Chondrocyte (in vitro differentiated cells): ENCODE data around the gene JPH3. TPM values are rescaled to one million over a fixed set of nuclear protein-coding genes. Genes with fewer than 3 reads are reported as not detected.

Source experiments
- DNase-seq: peaks from one replicate; pipeline ENCODE4 v3.0.0; 2021; ENCODE audit warnings: mixed read lengths, low spot score
- H3K27ac Mint-ChIP-seq: one replicate; pipeline ENCODE4 v1.8.0; 2021; ENCODE audit warnings: mild to moderate bottlenecking, moderate library complexity, mixed read lengths; ENCODE audit not compliant: unreplicated experiment
- H3K27me3 Mint-ChIP-seq: 2 replicates; pipeline ENCODE4 v1.8.0; 2021; ENCODE audit warnings: low read depth, mixed read lengths
- H3K36me3 Mint-ChIP-seq: 2 replicates; pipeline ENCODE4 v1.8.0; 2021; ENCODE audit warnings: low read depth, mixed read lengths
- H3K4me1 Mint-ChIP-seq: 2 replicates; pipeline ENCODE4 v1.8.0; 2021; ENCODE audit warnings: low read depth, mild to moderate bottlenecking, mixed read lengths
- H3K4me3 Mint-ChIP-seq: one replicate; pipeline ENCODE4 v1.8.0; 2021; ENCODE audit warnings: mild to moderate bottlenecking, moderate library complexity, mixed read lengths; ENCODE audit not compliant: unreplicated experiment
- H3K9me3 Mint-ChIP-seq: 2 replicates; pipeline ENCODE4 v1.8.0; 2021; ENCODE audit warnings: low read depth, mixed read lengths
- total RNA-seq: library from RNA; stranded (reverse); gene quantifications from 3 replicates; pipeline ENCODE4 v1.2.1, GENCODE V29; 2021
- TF ChIP-seq, protein P1 (sequence below): fragments of 200-600 bp; sonication (generic); IDR thresholded peaks from 2 replicates; pipeline ENCODE4 v1.5.0; 2021; ENCODE audit warnings: antibody characterized with exemption, mild to moderate bottlenecking, moderate library complexity

JPH3 gene
- total RNA-seq, 1 donor from 2014 or later = 1.2 TPM

- Mint-ChIP-seq H3K4me1 (no peaks in the 10 kb centered on the region), H3K4me3 (no peak overlapping the region), H3K27me3 (peaks cover 50% of the 10 kb centered on the region), H3K27ac (no peak overlapping the region), H3K36me3 (peaks cover 2% of the 10 kb centered on the region), H3K9me3 (no peaks in the 10 kb centered on the region)
- DNase-seq = no peak
- TF ChIP-seq, protein P1, sequence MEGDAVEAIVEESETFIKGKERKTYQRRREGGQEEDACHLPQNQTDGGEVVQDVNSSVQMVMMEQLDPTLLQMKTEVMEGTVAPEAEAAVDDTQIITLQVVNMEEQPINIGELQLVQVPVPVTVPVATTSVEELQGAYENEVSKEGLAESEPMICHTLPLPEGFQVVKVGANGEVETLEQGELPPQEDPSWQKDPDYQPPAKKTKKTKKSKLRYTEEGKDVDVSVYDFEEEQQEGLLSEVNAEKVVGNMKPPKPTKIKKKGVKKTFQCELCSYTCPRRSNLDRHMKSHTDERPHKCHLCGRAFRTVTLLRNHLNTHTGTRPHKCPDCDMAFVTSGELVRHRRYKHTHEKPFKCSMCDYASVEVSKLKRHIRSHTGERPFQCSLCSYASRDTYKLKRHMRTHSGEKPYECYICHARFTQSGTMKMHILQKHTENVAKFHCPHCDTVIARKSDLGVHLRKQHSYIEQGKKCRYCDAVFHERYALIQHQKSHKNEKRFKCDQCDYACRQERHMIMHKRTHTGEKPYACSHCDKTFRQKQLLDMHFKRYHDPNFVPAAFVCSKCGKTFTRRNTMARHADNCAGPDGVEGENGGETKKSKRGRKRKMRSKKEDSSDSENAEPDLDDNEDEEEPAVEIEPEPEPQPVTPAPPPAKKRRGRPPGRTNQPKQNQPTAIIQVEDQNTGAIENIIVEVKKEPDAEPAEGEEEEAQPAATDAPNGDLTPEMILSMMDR = no peak
These were observed 41.9 kb downstream of the JPH3 start for GRCh38 chr16:87644186-87644585.

DNA sequence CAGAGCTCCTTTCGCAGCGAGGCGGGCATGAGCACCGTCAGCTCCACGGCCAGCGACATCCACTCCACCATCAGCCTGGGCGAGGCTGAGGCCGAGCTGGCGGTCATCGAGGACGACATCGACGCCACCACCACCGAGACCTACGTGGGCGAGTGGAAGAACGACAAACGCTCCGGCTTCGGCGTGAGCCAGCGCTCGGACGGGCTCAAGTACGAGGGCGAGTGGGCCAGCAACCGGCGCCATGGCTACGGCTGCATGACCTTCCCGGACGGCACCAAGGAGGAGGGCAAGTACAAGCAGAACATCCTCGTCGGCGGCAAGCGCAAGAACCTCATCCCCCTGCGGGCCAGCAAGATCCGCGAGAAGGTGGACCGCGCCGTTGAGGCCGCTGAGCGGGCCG is 42.3 kb downstream of the JPH3 start:
- DNase-seq = no peak

DNA sequence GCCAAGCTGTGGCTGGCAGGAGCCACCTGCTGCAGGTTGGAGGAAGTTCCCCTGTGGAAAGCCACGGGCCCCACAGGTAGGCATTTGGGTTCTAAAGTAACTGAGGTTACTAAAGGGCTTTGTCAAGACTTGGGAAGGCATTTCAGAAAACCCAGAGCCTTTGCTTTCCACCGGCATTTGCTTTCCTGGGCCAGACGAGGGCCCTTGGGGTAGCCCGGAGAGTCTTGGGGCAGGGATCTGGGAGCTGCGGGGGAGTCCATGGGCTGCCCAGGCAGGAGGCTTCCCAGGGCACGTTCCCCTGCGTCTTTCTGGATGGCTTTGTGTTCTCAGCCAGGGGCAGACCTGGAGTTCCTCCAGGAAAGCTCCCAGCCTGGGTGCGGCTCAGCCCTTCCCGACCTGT is 43.5 kb downstream of the JPH3 start:
- Mint-ChIP-seq H3K36me3 (peaks cover 2% of the 10 kb centered on the region), H3K4me3 (no peak overlapping the region), H3K4me1 (no peaks in the 10 kb centered on the region), H3K9me3 (no peaks in the 10 kb centered on the region), H3K27ac (no peak overlapping the region), H3K27me3 (peaks cover 51% of the 10 kb centered on the region)
- TF ChIP-seq, protein P1 = no peak
- no peak for DNase-seq

More for the DNA sequence above, 42.3 kb downstream of the JPH3 start:
- TF ChIP-seq, protein P1 = no peak
- Mint-ChIP-seq H3K9me3 (no peaks in the 10 kb centered on the region), H3K4me3 (no peak overlapping the region), H3K27ac (no peak overlapping the region), H3K27me3 (peaks cover 49% of the 10 kb centered on the region), H3K4me1 (no peaks in the 10 kb centered on the region), H3K36me3 (peaks cover 2% of the 10 kb centered on the region)

GRCh38 chr16:87647431-87648185 is 45.3 kb downstream of the JPH3 start:
- Mint-ChIP-seq H3K27ac (no peak overlapping the region), H3K36me3 (peaks cover 2% of the 10 kb centered on the region), H3K9me3 (no peaks in the 10 kb centered on the region), H3K4me1 (no peaks in the 10 kb centered on the region), H3K27me3 (peaks cover 52% of the 10 kb centered on the region), H3K4me3 (no peak overlapping the region)
- TF ChIP-seq, protein P1 = no peak
- no peak for DNase-seq

DNA sequence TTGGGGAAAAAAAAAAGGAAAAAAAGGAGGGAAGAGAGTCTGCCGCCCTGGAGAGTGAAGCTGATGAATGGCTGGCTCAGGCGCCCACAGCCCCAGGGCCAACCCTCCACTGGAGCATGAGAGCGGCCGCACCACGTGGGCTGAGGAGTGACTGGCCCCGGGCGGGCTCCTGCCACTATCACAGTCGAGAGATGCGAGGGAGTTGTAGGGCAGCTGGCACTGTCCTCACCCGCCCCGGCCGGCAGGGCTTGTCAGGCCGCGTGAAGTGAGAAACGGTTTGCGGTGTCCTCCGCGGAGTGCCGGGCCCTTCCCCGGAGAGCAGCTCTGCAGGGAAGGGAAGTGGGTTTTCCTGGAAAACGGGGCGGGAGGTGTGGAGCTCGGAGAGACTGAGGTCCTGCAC is 45.9 kb downstream of the JPH3 start:
- DNase-seq = no peak
- no peak overlapping the region for H3K27ac Mint-ChIP-seq
- H3K9me3 Mint-ChIP-seq = no peaks in the 10 kb centered on the region
- H3K27me3 Mint-ChIP-seq = peaks cover 50% of the 10 kb centered on the region
- TF ChIP-seq, protein P1 = no peak
- H3K4me1 Mint-ChIP-seq = no peaks in the 10 kb centered on the region
- no peak overlapping the region for H3K4me3 Mint-ChIP-seq
- H3K36me3 Mint-ChIP-seq = no peaks in the 10 kb centered on the region
